Cardiac muscle cell (in vitro differentiated cells and primary cell): Measurements from ENCODE around the gene C4orf46. TPM values are rescaled to one million over a fixed set of nuclear protein-coding genes. Genes with fewer than 3 reads are reported as not detected.
"Not testable (repeated sequence)": the region's sequence is repeated elsewhere in the genome, so short reads cannot be mapped to it uniquely, and the experiment has no call there.

Source experiments
- DNase-seq, 2 donors: peaks; one replicate each; pipeline versions ENCODE4 v3.0.0 to v3.0.0-alpha.2; 2010 to 2017; ENCODE audit warnings: low read depth in 1 of 2, low spot score in 1 of 2
- H3K27ac ChIP-seq: fragments of 200-600 bp; sonication (generic); 2 replicates; pipeline ENCODE4 v1.5.1; 2016
- H3K27me3 ChIP-seq: fragments of 200-600 bp; sonication (generic); 2 replicates; pipeline ENCODE4 v1.6.0; 2016; ENCODE audit warnings: control low read depth
- H3K36me3 ChIP-seq: fragments of 200-600 bp; sonication (generic); 2 replicates; pipeline ENCODE4 v1.5.1; 2016; ENCODE audit warnings: control low read depth
- H3K4me1 ChIP-seq: fragments of 200-600 bp; sonication (generic); 2 replicates; pipeline ENCODE4 v1.8.1; 2017; ENCODE audit warnings: low read depth, mild to moderate bottlenecking, mixed run types
- H3K4me3 ChIP-seq: fragments of 200-600 bp; sonication (generic); 2 replicates; pipeline ENCODE4 v1.5.1; 2016; ENCODE audit warnings: mild to moderate bottlenecking
- H3K9me3 ChIP-seq: fragments of 200-600 bp; sonication (generic); 2 replicates; pipeline ENCODE4 v1.5.1; 2017; ENCODE audit warnings: low read depth, mild to moderate bottlenecking, control low read depth
- CTCF ChIP-seq: IDR thresholded peaks from 2 replicates; pipeline ENCODE4 v1.5.1; 2012; ENCODE audit warnings: low read depth, mild to moderate bottlenecking, low read length
- polyA plus RNA-seq: library from polyadenylated mRNA; unstranded; fragments of >200 nt; fragmentation: Nextera tagmentation; extraction: Ambion mirVana; gene quantifications from 2 replicates; pipeline ENCODE4 v1.2.1, GENCODE V29; 2016
- total RNA-seq: library from RNA; depleted of rRNA; stranded (reverse); fragments of >200 nt; gene quantifications from 2 replicates; pipeline ENCODE4 v1.2.3, GENCODE V29; 2016

The C4orf46 gene
- total RNA-seq (6.9 and 8.8 TPM in 2 replicates), polyA plus RNA-seq (9.5 and 17.5 TPM in 2 replicates)

GRCh38 chr4:158671665-158671914 is at the start of gene C4orf46:
Gene C4orf46 (minus strand): TSS chr4:158671887. CDS start chr4:158671801, 86 bp downstream.
- Histone ChIP-seq H3K27ac (peak within 1 kb of the TSS; percentile 93), H3K36me3 (no peaks in the 10 kb centered on the region), H3K27me3 (no peaks in the 10 kb centered on the region), H3K9me3 (no peaks in the 10 kb centered on the region), H3K4me3 (peak within 1 kb of the TSS; percentile 83), H3K4me1 (peaks cover 5% of the 10 kb centered on the region)
- no peak for DNase-seq
- TF ChIP-seq CTCF, result no peak

- no peak overlapping the region for H3K4me3 ChIP-seq
- H3K36me3 ChIP-seq, result peaks cover 75% of the 10 kb centered on the region
- TF ChIP-seq CTCF, result no peak
- H3K27ac ChIP-seq, result no peak overlapping the region
- no peaks in the 10 kb centered on the region for H3K4me1 ChIP-seq
- no peaks in the 10 kb centered on the region for H3K9me3 ChIP-seq
- H3K27me3 ChIP-seq, result no peaks in the 10 kb centered on the region
- DNase-seq, result no peak
Observed at GRCh38 chr4:158715802-158716201, 44.1 kb upstream of the C4orf46 start.

- no peak for DNase-seq
- no peaks in the 10 kb centered on the region for H3K4me1 ChIP-seq
- H3K27ac ChIP-seq, result no peak overlapping the region
- H3K36me3 ChIP-seq, result peaks cover 78% of the 10 kb centered on the region
- TF ChIP-seq CTCF, result no peak
- no peaks in the 10 kb centered on the region for H3K27me3 ChIP-seq
- no peak overlapping the region for H3K4me3 ChIP-seq
- no peaks in the 10 kb centered on the region for H3K9me3 ChIP-seq
Observed at GRCh38 chr4:158714937-158715336, 43.2 kb upstream of the C4orf46 start.

- not testable (repeated sequence) for DNase-seq, H3K4me1 ChIP-seq, H3K9me3 ChIP-seq, H3K27me3 ChIP-seq, H3K27ac ChIP-seq, H3K4me3 ChIP-seq
- peaks cover 70% of the 10 kb centered on the region for H3K36me3 ChIP-seq
Observed at GRCh38 chr4:158712622-158713021, 40.9 kb upstream of the C4orf46 start.

GRCh38 chr4:158710814-158711213 is 39.1 kb upstream of the C4orf46 start:
- Histone ChIP-seq H3K27me3 (no peaks in the 10 kb centered on the region), H3K27ac (no peak overlapping the region), H3K4me1 (no peaks in the 10 kb centered on the region), H3K9me3 (no peaks in the 10 kb centered on the region), H3K36me3 (peaks cover 64% of the 10 kb centered on the region), H3K4me3 (no peak overlapping the region)
- TF ChIP-seq CTCF, result peak; percentile 22
- peak in 1 of 2 donors; percentile 29 for DNase-seq

- Histone ChIP-seq H3K4me3 (no peak overlapping the region), H3K9me3 (no peaks in the 10 kb centered on the region), H3K27me3 (no peaks in the 10 kb centered on the region), H3K36me3 (peaks cover 5% of the 10 kb centered on the region), H3K4me1 (no peaks in the 10 kb centered on the region), H3K27ac (no peak overlapping the region)
- TF ChIP-seq CTCF, result no peak
- DNase-seq, result no peak
Observed at GRCh38 chr4:158704274-158704673, 32.6 kb upstream of the C4orf46 start.
